Measurements from ENCODE around the gene ZDHHC13. TPM values are rescaled to one million over a fixed set of nuclear protein-coding genes. Genes with fewer than 3 reads are reported as not detected.
A peak's percentile ranks its signal among the peaks of the same experiment; 100 is the strongest.

The ZDHHC13 gene
- total RNA-seq, 1 donor from 2014 or later = 33.5 TPM

GRCh38 chr11:19173004-19173689 lies 56.2 kb downstream of the ZDHHC13 start:
- no peak for DNase-seq

GRCh38 chr11:19173964-19174638 lies 57.1 kb downstream of the ZDHHC13 start:
- no peak for DNase-seq

GRCh38 chr11:19176629-19177186 lies 59.7 kb downstream of the ZDHHC13 start:
- no peak for DNase-seq

- DNase-seq = no peak
Measured at GRCh38 chr11:19181531-19182261, 64.7 kb downstream of the ZDHHC13 start.

- no peak for DNase-seq
Measured at GRCh38 chr11:19183646-19184045, 66.7 kb downstream of the ZDHHC13 start.

- DNase-seq = no peak
Measured at GRCh38 chr11:19185036-19185435, 68.1 kb downstream of the ZDHHC13 start.

GRCh38 chr11:19185516-19186052 lies 68.6 kb downstream of the ZDHHC13 start:
- DNase-seq = no peak

GRCh38 chr11:19187114-19187832 lies 70.3 kb downstream of the ZDHHC13 start:
- no peak for DNase-seq

- DNase-seq = peak; percentile 31
Measured at GRCh38 chr11:19187833-19188258, 70.9 kb downstream of the ZDHHC13 start.

GRCh38 chr11:19191530-19192169 lies 74.7 kb downstream of the ZDHHC13 start:
- DNase-seq = no peak

- DNase-seq = peak; percentile 23
Measured at GRCh38 chr11:19193916-19194315, 76.9 kb downstream of the ZDHHC13 start.

- DNase-seq = no peak
Measured at GRCh38 chr11:19194620-19195308, 77.8 kb downstream of the ZDHHC13 start.

- DNase-seq = no peak
Measured at GRCh38 chr11:19196432-19196831, 79.5 kb downstream of the ZDHHC13 start.

- DNase-seq = no peak
Measured at GRCh38 chr11:19199048-19199447, 82.1 kb downstream of the ZDHHC13 start.

GRCh38 chr11:19199771-19200170 lies 82.8 kb downstream of the ZDHHC13 start:
- DNase-seq = peak; percentile 74

- peak; percentile 55 for DNase-seq
Measured at GRCh38 chr11:19200410-19201201, 83.6 kb downstream of the ZDHHC13 start.

- DNase-seq = no peak
Measured at GRCh38 chr11:19201737-19202605, 85.0 kb downstream of the ZDHHC13 start, which contains the start of gene CSRP3. Gene CSRP3, minus strand, starts transcription at chr11:19201983. Its CDS starts 9,535 bp downstream, at chr11:19192448.

GRCh38 chr11:19204836-19205235 lies 87.9 kb downstream of the ZDHHC13 start:
- DNase-seq = no peak

GRCh38 chr11:19208181-19208580 lies 91.2 kb downstream of the ZDHHC13 start:
- no peak for DNase-seq
